NCI-H1048 (cell line): ENCODE results near the gene AHCYL1.
"Not testable (repeated sequence)": the region's sequence is repeated elsewhere in the genome, so short reads cannot be mapped to it uniquely, and the experiment has no call there.

Experiments used
- DNase-seq: peaks from one replicate; lab custom pipeline; 2025; lab: John Stamatoyannopoulos, UW

Gene AHCYL1

DNA sequence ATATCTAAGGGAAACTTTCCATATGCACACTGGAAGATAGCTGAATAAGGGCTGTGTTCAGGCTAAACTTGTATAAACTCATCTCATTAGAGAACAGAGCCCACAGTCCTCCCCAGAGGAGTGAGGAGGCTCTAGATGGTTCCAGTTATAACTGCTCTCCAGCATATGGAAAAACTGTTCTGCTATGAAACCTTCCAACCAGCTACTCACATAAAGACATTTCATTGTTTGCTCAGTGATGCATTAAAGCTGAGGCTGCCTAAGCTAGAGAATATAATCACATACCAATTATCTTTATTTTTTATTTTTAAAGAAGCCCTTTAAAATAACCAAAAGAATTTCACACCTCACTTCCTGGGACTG is 13.3 kb downstream of the AHCYL1 start:
- no peak for DNase-seq

DNA sequence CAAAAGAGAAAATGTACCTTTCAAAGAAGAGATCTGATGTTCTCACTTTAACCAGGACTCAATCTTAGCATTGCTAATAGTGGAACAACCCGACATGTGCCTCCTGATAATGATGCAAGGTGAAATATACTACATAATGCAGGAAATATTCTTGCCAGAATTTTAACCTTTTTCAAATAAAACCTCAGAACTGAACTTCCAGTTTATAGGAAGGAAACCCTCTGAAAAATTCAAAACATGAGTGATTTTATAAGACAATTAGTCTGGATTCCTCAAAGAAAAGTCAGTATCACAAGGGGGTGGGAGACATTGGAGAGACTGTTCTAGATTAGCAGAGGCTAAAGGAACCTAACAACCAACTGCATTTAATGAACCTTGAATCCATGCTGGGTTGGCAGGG is 18.1 kb downstream of the AHCYL1 start:
- no peak for DNase-seq

DNA sequence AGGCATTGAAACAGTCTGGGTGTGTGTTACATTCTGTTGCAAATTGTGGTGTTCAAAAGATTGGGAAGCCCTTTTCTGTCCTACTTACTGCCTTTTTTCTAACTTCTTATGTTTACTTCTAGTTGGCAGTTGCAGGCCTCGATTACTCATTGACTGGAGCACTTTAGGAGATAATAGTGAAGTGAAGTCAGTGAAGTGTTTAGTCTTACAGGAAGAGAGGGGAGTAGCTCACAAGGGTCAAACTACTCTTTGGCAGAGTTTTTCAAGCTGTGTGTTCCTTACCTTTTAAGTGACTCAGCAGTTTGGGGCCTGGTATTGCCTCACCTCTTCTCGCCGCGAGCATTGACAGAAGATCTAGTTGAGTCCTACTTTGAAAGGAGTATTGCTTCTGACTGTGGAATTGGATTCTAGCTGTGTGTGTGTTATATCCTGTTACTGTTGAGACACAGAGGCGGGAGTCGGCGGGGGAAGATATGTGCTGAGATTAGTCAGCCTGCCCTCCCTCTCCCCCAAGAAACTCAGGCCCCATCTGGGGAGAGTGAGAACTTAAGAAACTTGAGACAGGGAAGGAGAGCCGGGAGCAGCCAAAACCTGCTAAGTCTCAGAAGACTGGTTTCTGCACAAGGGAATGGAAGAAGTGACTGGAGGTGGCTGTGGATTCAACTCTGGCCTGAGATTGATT is 19.3 kb downstream of the AHCYL1 start:
- no peak for DNase-seq

DNA sequence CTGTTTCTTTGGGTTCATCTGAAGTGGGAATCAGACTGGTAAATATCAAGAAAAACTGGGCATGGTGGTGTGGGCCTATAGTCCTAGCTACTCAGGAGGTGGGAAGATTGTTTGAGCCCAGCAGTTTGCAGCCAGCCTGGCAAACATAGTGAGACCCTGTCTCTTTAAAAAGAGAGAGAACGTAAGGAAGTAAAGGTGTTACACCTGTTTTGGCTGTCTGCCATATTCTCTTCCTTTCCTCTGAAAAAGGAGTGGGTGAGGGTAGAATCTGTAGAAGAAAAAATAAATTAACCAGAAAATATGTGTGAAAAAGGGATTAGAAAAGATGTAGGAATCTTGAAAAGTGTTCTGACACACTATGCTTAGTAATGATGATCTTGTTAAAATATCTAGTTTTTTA is 20.0 kb downstream of the AHCYL1 start:
- DNase-seq: no peak

DNA sequence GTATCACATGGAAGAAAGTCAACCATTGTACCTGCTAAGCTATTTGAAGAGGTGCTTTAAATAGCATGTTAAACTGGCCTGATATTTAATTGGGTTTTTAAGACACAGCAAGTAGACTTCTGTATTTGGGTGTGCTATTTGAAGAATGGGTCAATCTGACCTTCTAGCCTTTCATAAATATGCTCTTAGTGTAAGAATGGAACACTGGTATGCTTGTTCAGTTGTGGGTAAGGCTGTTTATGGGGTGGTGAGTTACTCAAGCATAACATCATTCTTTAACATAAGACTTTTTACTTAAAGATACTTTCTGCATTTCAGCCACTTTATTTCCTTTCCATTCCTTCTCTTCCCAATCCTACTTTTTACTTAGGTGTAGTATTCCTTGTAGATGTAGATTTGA is 21.4 kb downstream of the AHCYL1 start:
- no peak for DNase-seq

DNA sequence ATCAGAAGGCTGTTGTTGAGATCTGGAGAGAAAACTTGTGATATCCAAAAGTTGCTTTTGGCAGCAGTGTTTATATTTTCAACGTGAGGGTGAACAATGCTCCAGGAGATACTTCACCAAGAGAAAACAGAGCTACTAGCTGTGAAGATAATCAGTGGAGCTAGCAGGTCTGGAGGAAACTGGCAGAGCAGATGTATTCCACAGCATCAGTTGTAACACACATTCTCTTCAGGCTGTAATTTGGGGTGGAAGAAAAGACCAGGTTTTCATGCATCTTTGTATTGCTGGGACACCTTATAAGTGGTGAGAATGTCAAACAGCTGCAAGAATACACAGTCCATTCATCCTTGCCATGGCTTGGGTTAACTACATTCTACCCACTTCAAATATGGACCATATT is 22.0 kb downstream of the AHCYL1 start:
- DNase-seq: no peak

DNA sequence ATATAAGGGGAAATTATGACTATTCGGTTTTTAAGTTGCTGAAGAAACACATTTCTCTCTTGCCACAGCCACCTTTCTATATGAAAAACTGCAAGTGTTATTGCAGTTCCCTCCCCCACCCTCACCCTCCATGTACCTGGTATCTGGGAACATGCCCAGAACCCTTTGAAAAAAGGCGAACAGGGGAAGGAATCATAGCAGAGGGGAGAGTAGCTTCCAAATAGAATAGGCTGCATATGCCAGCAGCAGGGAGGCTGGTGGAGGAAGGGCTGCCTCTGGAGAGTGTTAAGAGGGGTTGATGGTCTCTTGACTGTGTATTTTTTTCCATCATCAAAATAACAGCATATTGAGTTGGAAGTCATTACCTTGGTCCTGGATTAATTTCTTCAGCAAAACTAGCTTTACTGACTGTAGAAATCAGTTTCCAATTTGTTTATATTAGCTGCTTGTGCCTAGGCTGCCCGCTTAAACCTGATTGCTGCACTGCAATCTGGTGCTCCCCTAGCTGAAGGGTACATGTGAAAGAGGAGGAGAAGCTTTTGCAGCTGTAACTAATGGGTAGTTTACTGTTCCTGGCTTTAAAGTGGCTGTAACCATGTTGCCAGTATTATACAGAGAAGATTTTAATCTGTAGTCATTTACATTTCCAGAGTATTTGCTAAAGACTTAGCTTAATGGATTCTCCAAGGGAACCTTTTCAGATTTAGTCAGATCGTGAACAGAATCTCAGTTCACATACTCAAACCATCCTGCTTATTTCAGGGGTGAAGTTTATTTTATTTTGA is 22.7 kb downstream of the AHCYL1 start:
- DNase-seq: no peak

DNA sequence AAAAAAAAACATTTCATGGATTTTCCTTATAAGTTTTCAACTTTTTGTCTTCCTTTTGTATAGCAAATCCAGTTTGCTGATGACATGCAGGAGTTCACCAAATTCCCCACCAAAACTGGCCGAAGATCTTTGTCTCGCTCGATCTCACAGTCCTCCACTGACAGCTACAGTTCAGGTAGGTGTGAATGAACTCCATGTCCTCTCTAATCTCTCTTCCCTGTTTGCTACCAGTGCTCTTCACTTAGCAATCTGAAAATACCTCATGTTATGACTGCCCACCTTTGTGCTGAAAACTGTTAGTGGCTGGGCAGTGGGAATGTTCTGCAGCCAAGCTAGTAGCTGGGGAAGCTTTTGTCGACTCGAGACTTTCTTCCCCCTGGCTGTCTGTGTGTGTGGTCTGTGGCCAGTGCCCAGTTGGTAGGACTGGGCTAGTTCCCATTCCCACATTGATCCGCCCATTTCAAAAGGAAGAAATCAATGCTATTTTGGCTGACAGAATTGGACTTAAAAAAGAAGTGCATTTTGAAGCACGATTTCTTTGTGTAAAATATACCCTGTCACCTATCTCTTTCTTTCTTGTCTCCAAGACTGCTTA is 24.5 kb downstream of the AHCYL1 start:
- DNase-seq: no peak

DNA sequence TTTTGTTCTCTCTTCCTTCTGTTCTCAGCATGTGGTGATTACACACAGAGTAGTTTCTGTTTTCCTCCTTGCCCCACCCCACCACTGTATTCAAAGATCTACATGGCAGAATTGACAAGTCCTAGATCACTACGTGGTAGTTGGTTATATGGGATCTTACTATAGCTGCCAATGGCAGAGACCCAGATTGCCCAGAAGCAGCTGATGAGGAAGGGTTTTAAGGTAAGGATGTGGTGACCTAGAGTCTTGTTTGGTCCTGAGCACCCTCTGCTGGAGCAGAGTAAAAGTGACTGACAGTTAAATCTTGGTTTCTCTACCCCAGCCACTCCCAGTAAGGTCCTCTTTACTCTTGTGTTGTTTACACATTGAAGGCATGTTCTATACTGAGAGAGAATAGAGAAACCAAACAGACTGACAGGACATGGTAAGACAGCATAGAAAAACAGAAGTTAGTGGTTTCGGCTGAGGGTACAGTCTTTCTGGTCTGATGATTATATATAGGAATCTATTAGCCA is 27.0 kb downstream of the AHCYL1 start:
- DNase-seq: no peak

DNA sequence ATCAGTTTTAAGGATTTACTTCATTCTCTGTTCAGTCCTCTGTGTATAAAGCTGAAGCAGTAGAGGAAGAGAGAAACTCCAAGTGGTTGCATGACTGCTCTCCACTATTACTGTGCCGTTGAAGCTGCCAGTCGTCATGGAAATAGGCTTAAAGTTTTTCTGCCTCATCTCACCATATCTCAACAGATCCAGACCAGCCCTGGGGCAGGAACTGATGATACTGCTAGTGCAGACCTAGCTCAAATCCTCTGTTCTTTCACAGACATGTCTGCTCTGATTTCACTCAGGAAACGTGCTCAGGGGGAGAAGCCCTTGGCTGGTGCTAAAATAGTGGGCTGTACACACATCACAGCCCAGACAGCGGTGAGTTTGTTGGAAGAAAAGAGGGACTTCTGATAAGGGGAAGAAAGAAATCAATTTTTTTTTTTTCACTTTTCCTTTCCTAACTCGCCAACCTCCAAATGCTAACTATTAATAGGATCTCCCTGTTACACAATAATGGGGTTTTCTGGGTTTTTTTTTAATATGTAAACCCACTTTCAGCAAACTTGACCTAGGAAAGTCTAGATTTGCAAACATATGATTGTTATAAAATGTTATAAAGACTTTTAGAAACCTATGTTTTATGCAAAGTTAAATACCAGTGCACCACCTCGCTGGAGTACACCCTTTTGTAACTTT is 27.7 kb downstream of the AHCYL1 start:
- DNase-seq: no peak

DNA sequence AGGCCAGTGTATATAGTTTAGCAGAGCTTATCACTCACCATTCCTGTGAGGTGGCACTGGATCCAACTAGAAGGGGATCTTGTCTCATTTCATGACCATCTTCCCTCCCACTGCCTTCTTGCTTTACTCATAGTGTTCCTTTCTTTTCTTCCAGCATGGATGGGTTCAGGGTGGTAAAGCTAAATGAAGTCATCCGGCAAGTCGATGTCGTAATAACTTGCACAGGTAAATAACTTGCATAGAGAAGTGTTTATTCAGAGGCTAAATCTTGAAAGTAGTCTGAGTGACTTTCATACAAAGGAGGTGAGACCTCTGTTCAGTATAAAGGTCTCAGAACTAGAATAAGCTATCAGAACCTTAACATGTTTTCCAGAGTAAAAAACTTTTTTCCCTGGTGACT is 33.2 kb downstream of the AHCYL1 start:
- no peak for DNase-seq

DNA sequence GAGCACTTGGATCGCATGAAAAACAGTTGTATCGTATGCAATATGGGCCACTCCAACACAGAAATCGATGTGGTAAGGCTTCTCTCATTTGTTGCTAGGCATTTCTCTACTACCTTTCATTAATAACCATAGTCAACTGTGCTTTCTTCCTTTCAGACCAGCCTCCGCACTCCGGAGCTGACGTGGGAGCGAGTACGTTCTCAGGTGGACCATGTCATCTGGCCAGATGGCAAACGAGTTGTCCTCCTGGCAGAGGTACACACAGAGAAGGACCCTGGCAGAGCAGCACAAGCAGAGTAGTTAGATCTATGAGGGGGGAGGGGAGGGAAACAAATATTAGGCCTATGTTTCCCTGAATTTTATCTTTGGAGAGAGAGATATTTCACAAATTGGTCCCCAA is 33.8 kb downstream of the AHCYL1 start:
- DNase-seq: no peak

DNA sequence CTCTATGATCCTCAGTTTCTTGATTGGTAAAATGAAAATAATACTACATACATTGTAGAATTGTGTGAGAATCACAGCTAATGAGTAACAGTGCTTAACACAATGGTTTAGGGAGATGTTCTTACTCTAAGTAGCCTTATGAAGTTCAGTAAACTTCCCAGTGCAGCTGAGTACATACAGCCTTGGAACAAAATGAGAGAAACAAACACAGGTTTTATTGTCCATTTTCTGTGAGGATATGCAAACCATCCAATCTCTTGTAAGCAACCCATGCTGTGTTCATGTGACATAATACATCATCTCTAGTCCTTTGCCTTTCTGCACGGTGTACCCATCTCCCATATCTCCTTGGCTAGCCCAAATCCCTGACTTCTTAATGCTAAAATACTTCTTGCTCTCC is 35.2 kb downstream of the AHCYL1 start:
- DNase-seq: no peak

DNA sequence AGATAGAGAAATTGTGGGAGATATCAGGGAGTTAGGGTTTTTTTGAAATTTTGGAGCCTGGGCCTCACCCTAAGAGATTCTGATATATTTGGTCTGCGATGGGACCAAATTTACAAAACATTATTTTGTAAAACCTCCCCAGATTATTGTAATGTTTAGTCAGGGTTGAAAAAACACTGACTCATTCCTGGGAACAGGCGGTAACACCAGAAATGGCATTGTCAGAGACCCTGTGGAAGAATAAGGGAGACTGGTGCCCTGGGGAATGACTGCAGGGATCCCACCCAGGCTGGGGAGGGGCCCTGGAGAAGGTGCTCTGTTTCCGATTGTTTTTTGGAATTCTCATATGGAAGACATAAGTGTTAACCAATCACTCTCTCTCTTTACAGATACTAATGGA is 36.7 kb downstream of the AHCYL1 start:
- no peak for DNase-seq

DNA sequence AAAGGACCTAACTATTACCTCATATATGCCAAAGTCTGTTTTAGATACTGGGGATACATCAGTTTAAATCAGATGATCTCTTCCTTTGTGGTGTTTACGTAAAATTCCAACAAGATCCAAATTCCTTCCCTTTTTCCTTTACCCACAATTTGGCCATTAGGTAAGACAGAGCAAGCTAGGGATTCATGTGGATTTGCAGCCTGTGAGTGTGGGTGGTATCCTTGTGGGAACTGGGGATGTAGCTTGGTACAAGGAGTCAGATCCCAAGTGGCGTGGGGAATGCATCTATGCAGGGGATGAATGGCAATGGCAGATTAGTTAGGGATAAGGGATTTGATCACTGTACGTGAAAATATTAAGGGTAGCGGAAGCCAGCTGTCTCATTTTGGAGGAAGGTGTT is 40.0 kb downstream of the AHCYL1 start:
- DNase-seq: no peak

DNA sequence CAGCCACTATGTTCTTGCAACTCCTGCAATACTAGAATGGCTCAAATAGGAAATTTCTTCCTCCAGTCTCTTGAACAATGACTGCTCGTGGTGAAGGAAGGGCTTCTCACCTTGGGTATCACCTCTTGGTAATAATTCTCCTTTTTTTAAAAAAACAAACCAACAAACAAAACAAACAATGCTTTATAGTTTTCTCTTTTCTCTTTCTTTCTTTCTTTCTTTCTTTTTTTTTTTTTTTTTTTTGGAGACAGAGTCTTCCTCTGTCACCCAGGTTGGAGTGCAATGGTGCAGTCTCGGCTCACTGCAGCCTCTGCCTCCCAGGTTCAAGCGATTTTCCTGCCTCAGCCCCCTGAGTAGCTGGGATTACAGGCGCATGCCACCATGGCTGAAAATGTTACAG is 46.1 kb downstream of the AHCYL1 start:
- DNase-seq: not testable (repeated sequence)

DNA sequence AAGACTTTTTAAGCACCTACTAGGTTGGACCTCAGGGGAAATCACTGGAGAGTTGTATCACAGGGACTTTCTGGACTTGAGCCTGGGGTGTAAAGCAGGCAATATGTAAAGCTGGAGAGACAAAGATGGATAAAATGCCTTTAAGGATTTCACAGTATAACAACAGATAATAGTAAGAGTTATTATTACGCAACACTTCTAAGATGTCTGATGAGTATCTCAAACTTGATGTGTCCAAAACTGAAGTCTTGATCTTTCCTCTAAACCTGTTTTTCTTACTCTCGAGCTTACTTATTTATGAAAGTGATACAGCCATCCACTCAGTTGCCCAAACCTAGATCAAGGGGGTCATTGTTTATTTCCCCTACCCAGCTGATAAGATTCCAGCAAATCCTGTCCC is 47.8 kb downstream of the AHCYL1 start:
- DNase-seq: no peak

DNA sequence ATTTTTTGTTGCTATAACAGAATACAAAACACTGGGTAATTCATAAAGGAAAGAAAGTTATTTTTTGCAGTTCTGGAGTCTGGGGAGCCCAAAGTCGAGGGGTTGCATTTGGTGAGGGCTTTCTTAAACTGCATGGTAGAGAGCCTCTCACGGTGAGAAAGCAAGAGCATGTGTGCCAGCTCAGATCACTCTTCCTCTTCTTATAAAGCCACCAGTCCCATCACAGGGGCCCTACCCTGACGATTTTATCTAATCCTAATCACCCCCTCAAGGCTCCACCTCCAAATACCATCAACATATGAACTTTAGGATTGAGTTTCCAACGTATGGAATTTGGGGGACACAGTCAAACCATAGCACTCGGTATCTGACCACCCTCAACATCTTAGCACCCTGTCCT is 48.9 kb downstream of the AHCYL1 start:
- no peak for DNase-seq

DNA sequence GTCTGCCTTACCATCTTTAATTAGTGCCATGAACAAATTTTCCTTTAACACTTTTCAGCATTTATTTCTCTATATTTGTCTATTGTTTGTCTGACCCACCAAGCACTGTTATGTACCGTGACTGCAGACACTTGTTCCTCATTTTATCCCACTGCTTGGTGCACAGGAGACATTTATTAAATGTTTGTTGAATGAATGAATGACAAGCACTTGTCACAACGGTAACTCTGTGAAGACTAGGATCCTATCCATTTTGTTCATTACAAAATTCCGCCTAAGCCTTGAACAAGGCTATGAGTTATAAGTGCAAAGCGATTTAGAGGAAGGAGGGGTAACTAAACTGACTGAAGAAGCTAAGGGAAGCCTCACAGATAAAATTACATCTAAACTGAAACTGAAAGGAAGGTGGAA is 49.5 kb downstream of the AHCYL1 start:
- DNase-seq: no peak

DNA sequence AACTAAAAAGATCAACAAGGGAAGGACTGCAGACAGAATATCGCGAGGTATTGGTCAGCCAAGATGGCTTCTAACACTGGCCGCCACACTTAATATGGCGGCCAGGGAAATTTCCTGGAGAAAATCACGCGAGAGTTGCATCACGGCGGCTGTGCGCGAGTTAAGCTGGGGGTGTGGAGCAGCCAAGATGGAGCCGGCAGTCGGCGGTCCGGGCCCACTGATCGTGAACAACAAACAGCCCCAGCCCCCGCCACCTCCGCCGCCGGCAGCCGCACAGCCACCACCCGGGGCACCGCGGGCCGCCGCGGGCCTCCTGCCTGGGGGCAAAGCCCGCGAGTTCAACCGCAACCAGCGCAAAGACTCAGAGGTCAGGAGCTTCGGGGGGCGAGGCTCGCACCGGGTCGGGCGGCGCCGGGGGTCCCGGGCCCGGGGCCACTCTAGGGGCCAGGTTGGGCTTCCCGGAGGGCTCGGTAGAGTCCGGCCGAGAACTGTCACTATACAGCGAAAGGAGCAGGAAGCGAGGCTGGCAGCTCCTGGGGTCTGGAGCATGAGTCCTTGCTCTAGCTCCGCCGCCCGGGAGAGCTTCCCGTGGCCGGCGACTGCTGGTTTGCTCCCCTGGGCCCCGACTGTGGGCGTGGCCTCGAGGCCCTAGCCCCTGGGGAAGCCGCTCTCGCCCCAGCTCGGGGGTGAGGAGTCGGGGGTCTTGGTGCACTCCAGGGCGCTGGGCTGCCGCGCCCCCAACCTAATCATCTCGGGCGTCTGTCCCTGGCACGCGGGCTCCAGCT is 50.1 kb downstream of the AHCYL1 start, which contains the start of gene STRIP1:
Gene STRIP1, plus strand, starts transcription at position 174 of the 785 bp plus-strand sequence. Its CDS starts 14 bp downstream, at position 188.
- peak; percentile 83 for DNase-seq

DNA sequence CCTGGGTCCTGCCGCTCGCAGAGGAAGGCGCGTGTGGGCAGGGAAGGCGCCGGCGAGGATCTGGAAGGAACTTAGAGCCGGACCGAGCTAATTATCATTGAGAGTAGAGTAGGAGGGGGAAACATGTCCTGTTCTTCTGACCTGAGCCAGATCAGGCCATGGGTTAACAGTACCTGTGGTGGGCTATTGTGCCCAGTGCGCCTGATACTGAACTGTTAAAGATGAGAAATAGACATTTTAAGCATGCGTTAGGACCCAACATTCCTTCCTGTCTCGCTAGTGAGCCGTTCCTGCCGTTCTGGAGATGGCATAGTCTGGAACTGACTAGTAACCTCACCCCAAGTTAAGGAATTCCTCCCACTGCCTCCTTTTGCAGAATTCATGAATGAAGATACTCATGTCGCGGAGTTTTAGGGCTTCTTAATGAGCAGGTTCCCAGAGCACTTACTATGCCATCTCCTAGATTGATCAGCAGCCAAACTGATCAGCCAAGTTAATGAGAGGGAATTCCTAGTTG is 50.7 kb downstream of the AHCYL1 start:
- DNase-seq: no peak

DNA sequence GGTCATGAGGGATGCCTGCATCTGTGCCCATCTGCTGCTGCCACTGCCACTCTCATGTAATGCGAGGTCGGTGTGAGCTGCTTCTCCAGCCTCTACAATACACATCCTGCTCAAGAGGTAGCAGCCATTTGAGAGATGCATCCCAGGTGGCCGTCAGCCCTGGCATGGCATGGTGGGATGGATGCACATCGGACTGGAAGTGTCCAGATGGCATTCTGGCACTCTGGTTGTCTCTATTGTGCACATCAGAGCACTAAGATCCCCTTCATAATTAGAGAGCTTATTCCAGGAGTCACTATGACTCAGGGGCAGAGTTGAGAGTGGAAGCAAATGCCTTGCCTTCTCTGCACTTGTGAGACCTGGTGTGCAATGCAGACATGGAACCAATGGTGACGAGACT is 53.7 kb downstream of the AHCYL1 start:
- no peak for DNase-seq
